SK-N-SH (cell line): ENCODE results near the gene SCRN1. TPM values are rescaled to one million over a fixed set of nuclear protein-coding genes. Genes with fewer than 3 reads are reported as not detected.

Experiments used
- CTCF ChIA-PET: fragments of 300-600, 350-600 bp; formaldehyde crosslinking; extraction: SDS; loops from one replicate; lab custom pipeline; 2021; lab: Yijun Ruan, JAX
- POLR2A ChIA-PET: fragments of 350-600 bp; sonication (Branson Sonifier 250); formaldehyde crosslinking; extraction: SDS; loops from one replicate; lab custom pipeline; 2020; ENCODE audit warnings: antibody characterized with exemption, inconsistent platforms; lab: Yijun Ruan, JAX
- DNase-seq: peaks from one replicate; pipeline ENCODE4 v3.0.0; 2012
- H2AFZ ChIP-seq: fragments of 200-600 bp; sonication (generic); 2 replicates; pipeline ENCODE4 v1.8.1; 2016; ENCODE audit warnings: antibody characterized with exemption, mild to moderate bottlenecking, low read depth
- H3F3A ChIP-seq: fragments of 200-600 bp; sonication (generic); replicated peaks from 2 replicates; pipeline ENCODE3; 2016; ENCODE audit warnings: antibody characterized with exemption, mild to moderate bottlenecking; ENCODE audit not compliant: insufficient read depth
- H3K27ac ChIP-seq, 2 experiments: fragments of 200-500 bp in 1 of 2; fragments of 200-600 bp in 1 of 2; sonication (Bioruptor generic) in 1 of 2; sonication (generic), shearing (Covaris generic) in 1 of 2; 2 replicates each; pipeline versions ENCODE4 v1.5.1 to v1.6.1; 2014 to 2016; ENCODE audit warnings: low read depth in 2 of 2, inconsistent platforms in 1 of 2, low read length in 1 of 2, mild to moderate bottlenecking in 1 of 2, mixed read lengths in 1 of 2
- H3K27me3 ChIP-seq: fragments of 200-600 bp; sonication (generic), shearing (Covaris generic); 2 replicates; pipeline ENCODE4 v1.6.1; 2016; ENCODE audit warnings: mixed run types; ENCODE audit not compliant: insufficient read depth
- H3K36me3 ChIP-seq, 2 experiments: fragments of 200-500 bp in 1 of 2; fragments of 200-600 bp in 1 of 2; sonication (Bioruptor generic) in 1 of 2; sonication (generic) in 1 of 2; replicated peaks in 1 of 2; 2 replicates each; pipeline versions ENCODE3 to v1.5.1; 2014 to 2016; ENCODE audit warnings: low read length in 1 of 2, mild to moderate bottlenecking in 1 of 2; ENCODE audit not compliant: insufficient read depth in 2 of 2, control insufficient read depth in 1 of 2
- H3K4me1 ChIP-seq, 2 experiments: fragments of 200-500 bp in 1 of 2; fragments of 200-600 bp in 1 of 2; sonication (Bioruptor generic) in 1 of 2; sonication (generic), shearing (Covaris generic) in 1 of 2; 2 replicates each; pipeline versions ENCODE4 v1.5.1 to v1.6.1; 2014 to 2016; ENCODE audit warnings: low read depth in 1 of 2, low read length in 1 of 2, mixed run types in 1 of 2; ENCODE audit not compliant: insufficient read depth in 2 of 2, control insufficient read depth in 1 of 2
- H3K4me2 ChIP-seq: fragments of 200-600 bp; sonication (generic), shearing (Covaris generic); 2 replicates; pipeline ENCODE4 v1.6.1; 2017; ENCODE audit warnings: mixed run types
- H3K4me3 ChIP-seq, 2 experiments: fragments of 200-500 bp in 1 of 2; fragments of 200-600 bp in 1 of 2; sonication (Bioruptor generic) in 1 of 2; sonication (generic), shearing (Covaris generic) in 1 of 2; 2 replicates each; pipeline versions ENCODE4 v1.5.1 to v1.8.1; 2014 to 2016; ENCODE audit warnings: low read depth in 2 of 2, inconsistent platforms in 1 of 2, low read length in 1 of 2, mild to moderate bottlenecking in 1 of 2, mixed read lengths in 1 of 2, moderate library complexity in 1 of 2
- H3K79me2 ChIP-seq: fragments of 200-600 bp; sonication (generic); 2 replicates; pipeline ENCODE4 v1.8.1; 2017; ENCODE audit warnings: mild to moderate bottlenecking; ENCODE audit not compliant: insufficient read depth
- H3K9ac ChIP-seq: fragments of 200-600 bp; sonication (generic); 2 replicates; pipeline ENCODE4 v1.6.1; 2017; ENCODE audit warnings: mixed run types
- H3K9me2 ChIP-seq: fragments of 200-600 bp; sonication (generic); 2 replicates; pipeline ENCODE4 v1.6.1; 2017; ENCODE audit warnings: mixed run types
- H3K9me3 ChIP-seq: fragments of 200-600 bp; sonication (generic); 2 replicates; pipeline ENCODE4 v1.6.1; 2017; ENCODE audit warnings: mixed run types, mild to moderate bottlenecking, moderate library complexity
- H4K20me1 ChIP-seq: fragments of 200-600 bp; sonication (generic); 2 replicates; pipeline ENCODE4 v1.6.1; 2017; ENCODE audit warnings: mild to moderate bottlenecking, mixed run types; ENCODE audit not compliant: insufficient read depth
- CHD2 ChIP-seq: fragments of 150-350 bp; IDR thresholded peaks from 2 replicates; pipeline ENCODE4 v1.6.1; 2018; ENCODE audit warnings: low read length; ENCODE audit not compliant: partially characterized antibody
- ELF1 ChIP-seq: IDR thresholded peaks from 2 replicates; pipeline ENCODE4 v1.4.0; 2012
- FOSL2 ChIP-seq: IDR thresholded peaks from 2 replicates; pipeline ENCODE4 v1.4.0; 2012; ENCODE audit warnings: low read depth, mild to moderate bottlenecking, moderate library complexity, borderline replicate concordance
- FOXM1 ChIP-seq: IDR thresholded peaks from 2 replicates; pipeline ENCODE4 v1.4.0; 2012; ENCODE audit warnings: low read depth, mild to moderate bottlenecking
- GATA2 ChIP-seq: sonication (generic); formaldehyde crosslinking; IDR thresholded peaks from 2 replicates; pipeline ENCODE4 v1.5.0; 2020; ENCODE audit warnings: mild to moderate bottlenecking, missing genetic modification reagents
- IRF3 ChIP-seq: fragments of 150-350 bp; IDR thresholded peaks from 2 replicates; pipeline ENCODE4 v1.6.1; 2016; ENCODE audit warnings: mild to moderate bottlenecking, low read depth, low read length
- MAX ChIP-seq: IDR thresholded peaks from 2 replicates; pipeline ENCODE4 v1.4.0; 2012; ENCODE audit warnings: low read depth
- MEF2A ChIP-seq: IDR thresholded peaks from 2 replicates; pipeline ENCODE4 v1.4.0; 2012; ENCODE audit warnings: low read depth, borderline replicate concordance
- PBX3 ChIP-seq: IDR thresholded peaks from 2 replicates; pipeline ENCODE4; 2012
- RCOR1 ChIP-seq: fragments of 150-350 bp; IDR thresholded peaks from 2 replicates; pipeline ENCODE4 v1.6.1; 2017; ENCODE audit warnings: antibody characterized with exemption, low read length
- REST ChIP-seq: IDR thresholded peaks from 2 replicates; pipeline ENCODE4 v1.6.1; 2012; ENCODE audit warnings: mild to moderate bottlenecking, low read depth, low read length, moderate library complexity
- RXRA ChIP-seq: IDR thresholded peaks from 2 replicates; pipeline ENCODE4 v1.4.0; 2012; ENCODE audit warnings: low read depth, mild to moderate bottlenecking, borderline replicate concordance
- TEAD4 ChIP-seq: IDR thresholded peaks from 2 replicates; pipeline ENCODE4 v1.4.0; 2012; ENCODE audit warnings: mild to moderate bottlenecking, borderline replicate concordance; ENCODE audit not compliant: insufficient read depth
- USF1 ChIP-seq: IDR thresholded peaks from 2 replicates; pipeline ENCODE4 v1.4.0; 2012; ENCODE audit warnings: low read depth, borderline replicate concordance
- USF2 ChIP-seq: fragments of 150-350 bp; IDR thresholded peaks from 2 replicates; pipeline ENCODE4 v1.6.1; 2017; ENCODE audit warnings: antibody characterized with exemption, low read length, low read depth, borderline replicate concordance
- YY1 ChIP-seq: IDR thresholded peaks from 2 replicates; pipeline ENCODE4 v1.4.0; 2012; ENCODE audit warnings: low read depth, mild to moderate bottlenecking
- ZBTB33 ChIP-seq: IDR thresholded peaks from 2 replicates; pipeline ENCODE4 v1.4.0; 2012; ENCODE audit warnings: low read depth, borderline replicate concordance
- WGBS: methylation state at CpG from one replicate; pipeline ENCODE4 v1.1.6; 2017; ENCODE audit warnings: low lambda C conversion rate; 5-methylcytosine and 5-hydroxymethylcytosine counted together
- polyA plus RNA-seq, 3 experiments: library from polyadenylated mRNA; depleted of rRNA; stranded (reverse); fragments of >200 nt; gene quantifications; 2 replicates each; pipeline ENCODE4 v1.2.3, GENCODE V29; 2012

SCRN1 gene
- polyA plus RNA-seq, 1 of the 3 experiments (the other 2 are of a cell fraction): 64.3 TPM

- Histone ChIP-seq H3K9me3 (no peaks in the 10 kb centered on the region), H3F3A (peaks cover 5% of the 10 kb centered on the region), H2AFZ (no peak overlapping the region), H3K36me3 (peaks cover 19 to 24% of the 10 kb centered on the region in 2 experiments), H4K20me1 (no peaks in the 10 kb centered on the region), H3K27me3 (no peaks in the 10 kb centered on the region), H3K27ac (no peak overlapping the region), H3K79me2 (peaks cover 39% of the 10 kb centered on the region), H3K9ac (no peak overlapping the region), H3K4me2 (no peak overlapping the region), H3K9me2 (no peaks in the 10 kb centered on the region), H3K4me1 (peaks cover 0 to 6% of the 10 kb centered on the region in 2 experiments; a peak in 2 of 4 replicates), H3K4me3 (no peak overlapping the region)
- TF ChIP-seq RXRA (no peak), MAX (no peak), GATA2 (CRISPR knock-in tag) (no peak), USF1 (no peak), ELF1 (no peak), CHD2 (no peak), REST (no peak), FOXM1 (no peak), YY1 (no peak)
- POLR2A ChIA-PET: no interaction called here
- DNase-seq: no peak
- CTCF ChIA-PET: no interaction called here
- 94% methylated on average over 1 of the region's 1 CpG for WGBS
These were observed 30.9 kb upstream of the SCRN1 start for GRCh38 chr7:30020535-30020934.

- POLR2A ChIA-PET: no interaction called here
- Histone ChIP-seq H3K79me2 (peaks cover 33% of the 10 kb centered on the region), H3K9me3 (no peaks in the 10 kb centered on the region), H3K9me2 (no peaks in the 10 kb centered on the region), H3K27ac (no peak overlapping the region), H2AFZ (no peak overlapping the region), H4K20me1 (no peaks in the 10 kb centered on the region), H3F3A (peaks cover 5% of the 10 kb centered on the region), H3K36me3 (peaks cover 19 to 26% of the 10 kb centered on the region in 2 experiments), H3K9ac (no peak overlapping the region), H3K4me1 (peaks cover 0 to 2% of the 10 kb centered on the region in 2 experiments; a peak in 2 of 4 replicates), H3K4me3 (no peak overlapping the region), H3K4me2 (no peak overlapping the region), H3K27me3 (no peaks in the 10 kb centered on the region)
- no peak for DNase-seq
- 96% methylated on average over 1 of the region's 1 CpG for WGBS
- CTCF ChIA-PET: interaction anchor here (0.9 to 2.0 kb wide), 3 partner anchors 43 to 145 kb away, joined by 3 to 5 read pairs (median 5); no protein-coding TSS in a partner anchor
- TF ChIP-seq USF1: no peak
- no peak for TF ChIP-seq TEAD4
- no peak for TF ChIP-seq USF2
- no peak for TF ChIP-seq ZBTB33
- no peak for TF ChIP-seq FOSL2
- TF ChIP-seq IRF3: no peak
- no peak for TF ChIP-seq PBX3
- no peak for TF ChIP-seq MEF2A
- TF ChIP-seq RCOR1: no peak
These were observed 30.4 kb upstream of the SCRN1 start for GRCh38 chr7:30019960-30020359.
